ENCODE data around the gene UTP25. TPM values are rescaled to one million over a fixed set of nuclear protein-coding genes. Genes with fewer than 3 reads are reported as not detected.

UTP25 gene, protein sequence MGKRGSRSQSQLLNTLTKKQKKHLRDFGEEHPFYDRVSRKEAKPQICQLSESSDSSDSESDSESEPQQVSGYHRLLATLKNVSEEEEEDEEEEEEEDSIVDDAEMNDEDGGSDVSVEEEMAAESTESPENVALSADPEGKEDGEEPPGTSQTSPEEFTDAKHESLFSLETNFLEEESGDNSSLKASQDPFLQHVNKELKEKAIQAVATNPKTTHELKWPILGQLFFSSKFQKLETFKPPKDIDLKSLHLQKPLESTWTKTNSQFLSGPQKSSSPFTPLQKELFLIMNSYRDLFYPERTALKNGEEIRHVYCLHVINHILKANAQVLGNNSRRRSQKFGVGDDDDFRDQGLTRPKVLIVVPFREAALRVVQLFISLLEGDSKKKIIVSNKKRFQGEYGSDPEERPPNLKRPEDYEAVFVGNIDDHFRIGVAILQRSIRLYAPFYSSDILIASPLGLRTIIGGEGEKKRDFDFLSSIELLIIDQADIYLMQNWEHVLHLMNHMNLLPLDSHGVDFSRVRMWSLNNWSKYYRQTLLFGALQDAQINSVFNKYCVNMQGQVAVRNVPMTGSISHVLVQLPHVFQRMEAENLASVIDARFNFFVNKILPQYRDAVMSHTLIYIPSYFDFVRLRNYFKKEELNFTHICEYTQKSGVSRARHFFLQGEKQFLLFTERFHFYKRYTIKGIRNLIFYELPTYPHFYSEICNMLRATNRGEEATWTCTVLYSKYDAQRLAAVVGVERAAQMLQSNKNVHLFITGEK
- 9.8 to 13.5 TPM (median 11.5 TPM) in 5 replicates for total RNA-seq (2022; extraction: Qiagen RNA extraction; ENCODE audit: low read depth)

DNA sequence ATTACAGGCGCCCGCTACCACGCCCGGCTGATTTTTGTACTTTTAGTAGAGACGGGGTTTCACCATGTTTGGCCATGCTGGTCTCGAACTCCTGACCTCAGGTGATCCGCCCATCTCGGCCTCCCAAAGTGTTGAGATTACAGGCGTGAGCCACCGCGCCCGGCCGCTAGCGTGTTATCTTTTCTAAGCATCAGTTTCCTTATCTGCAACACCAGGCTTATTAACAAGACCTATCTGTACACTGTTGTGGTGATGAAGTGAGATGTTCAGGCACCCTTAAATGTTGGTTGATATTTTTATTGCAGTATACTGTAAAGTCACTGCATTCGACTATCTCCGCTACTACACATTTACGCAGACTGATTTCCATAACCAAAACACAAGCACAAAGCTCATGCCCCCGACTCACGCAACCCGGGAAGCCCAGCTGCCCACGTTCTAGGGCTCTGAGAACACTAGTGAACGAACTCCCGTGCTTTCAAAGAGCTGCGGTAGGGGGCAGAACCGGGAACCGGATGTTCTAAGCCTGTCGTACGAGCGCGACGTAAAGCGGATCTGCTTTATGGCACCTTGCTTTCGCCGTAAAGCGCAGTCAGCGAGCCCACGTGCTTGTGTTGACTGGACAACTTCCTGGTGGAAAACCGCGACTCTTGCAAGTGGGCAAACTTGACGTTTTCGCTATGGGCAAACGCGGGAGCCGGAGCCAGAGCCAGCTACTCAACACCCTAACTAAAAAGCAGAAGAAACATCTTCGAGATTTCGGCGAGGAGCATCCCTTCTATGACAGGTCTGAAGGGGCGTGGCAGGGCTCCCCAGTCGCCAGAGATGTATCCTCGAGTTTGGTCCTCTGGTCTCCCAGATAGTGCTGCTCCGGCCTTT lies at the start of gene UTP25:
Gene UTP25 (plus strand): TSS at position 589 of the 879 bp plus-strand sequence. CDS start 92 bp downstream, at position 681.

DNA sequence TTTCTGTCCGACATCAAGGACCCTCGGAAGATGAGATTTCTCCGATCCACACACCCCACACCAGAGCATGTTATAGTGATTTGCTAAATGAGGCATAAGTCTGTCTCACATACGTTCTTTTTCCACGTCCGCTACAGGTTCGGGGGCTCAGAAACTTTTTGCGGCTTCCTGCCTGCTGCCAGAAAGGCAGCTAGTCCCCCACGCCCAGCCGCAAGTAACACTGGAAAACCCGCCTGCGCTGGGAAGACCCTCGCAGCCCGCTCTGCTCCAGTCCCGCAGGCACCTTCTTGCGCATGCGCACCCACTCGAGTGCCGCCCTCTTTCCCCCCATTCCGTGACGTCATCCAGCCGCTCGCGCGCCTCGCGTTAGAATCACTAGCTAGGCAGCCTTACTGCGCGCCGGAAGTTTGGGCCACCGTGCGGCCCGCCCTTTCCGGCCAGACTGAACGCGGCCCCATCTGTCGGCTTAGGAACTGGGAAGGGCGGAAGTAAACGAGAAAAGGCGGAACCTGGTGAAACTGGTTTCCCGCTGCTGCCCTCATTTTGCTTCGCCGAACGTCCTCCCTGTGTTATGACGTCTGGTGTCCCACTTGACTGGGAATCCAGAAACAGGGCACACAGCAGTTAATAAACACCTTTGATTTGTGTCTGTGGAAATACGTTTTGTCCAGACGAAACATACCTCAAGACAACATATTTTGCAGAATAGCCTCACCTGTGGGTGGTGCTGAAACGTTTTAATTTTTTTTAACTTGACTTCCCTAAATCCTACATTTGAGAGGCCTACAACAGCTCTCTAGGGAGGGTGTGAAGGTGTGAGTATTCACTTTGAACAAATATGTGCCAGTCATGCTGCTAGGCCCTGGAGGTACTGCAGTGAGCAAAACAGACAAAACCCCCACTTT lies 43.3 kb upstream of the UTP25 start, which contains the start of gene C1orf74:
Gene C1orf74 (minus strand): TSS at position 295 of the 905 bp plus-strand sequence. CDS start 925 bp downstream, outside the sequence.

DNA sequence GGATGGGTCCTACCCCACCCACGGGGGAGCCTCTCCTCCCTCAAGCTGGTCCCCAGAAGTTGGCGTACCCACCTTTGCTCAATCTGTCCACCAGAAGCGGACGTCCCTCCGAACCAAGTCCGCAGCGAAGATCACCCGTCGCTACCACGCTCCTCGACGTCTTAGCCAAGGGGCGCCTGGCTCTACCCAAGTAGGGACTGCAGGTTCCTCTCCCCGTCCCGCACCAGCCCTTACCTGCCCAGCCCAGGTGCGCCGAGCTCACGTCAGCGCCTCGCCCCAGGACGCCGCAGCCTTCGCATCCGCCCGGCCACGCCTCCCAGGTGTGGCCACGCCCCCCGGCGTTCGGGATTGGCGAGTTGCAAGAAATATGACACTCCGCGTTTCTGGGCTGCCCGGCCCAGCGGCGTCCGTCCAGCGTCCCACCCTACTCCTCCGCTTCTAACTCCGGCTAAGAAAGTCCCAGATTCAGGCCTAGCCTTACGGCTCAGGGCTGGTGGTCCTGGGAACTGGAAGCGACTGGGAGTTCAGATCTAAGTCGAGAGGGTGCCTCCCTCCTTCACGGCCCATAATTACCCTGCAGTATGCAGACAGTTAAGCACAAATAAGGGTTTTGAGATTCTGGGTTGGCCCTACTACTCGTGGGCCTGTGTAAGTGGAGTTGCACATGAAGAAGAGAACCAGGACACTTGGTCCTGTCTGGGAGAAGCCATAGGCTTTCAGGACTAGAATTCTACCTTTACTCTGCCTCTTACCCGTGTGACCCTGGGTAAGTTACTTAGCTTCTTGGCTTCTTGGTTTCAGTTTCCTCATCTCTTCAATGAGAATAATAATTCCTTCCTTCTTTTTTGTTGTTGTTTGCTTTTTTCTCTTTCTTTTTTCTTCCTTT lies 21.7 kb upstream of the UTP25 start, which contains the start of gene IRF6:
Gene IRF6 (minus strand): TSS at position 268 of the 886 bp plus-strand sequence. CDS start 4,729 bp downstream, outside the sequence.

Other genes starting within 250 kb of the UTP25 start
- 0.14 to 0.58 TPM (median 0.15 TPM) in 4 of 5 replicates, not detected in the other for gene CAMK1G, start 244.3 kb upstream of the UTP25 start, total RNA-seq (2022; extraction: Qiagen RNA extraction; ENCODE audit: low read depth)
- 13.9 to 27.8 TPM (median 21.7 TPM) in 5 replicates for gene LAMB3, start 175.5 kb upstream of the UTP25 start, total RNA-seq (2022; extraction: Qiagen RNA extraction; ENCODE audit: low read depth)
- 3.4 to 4.6 TPM (median 4.0 TPM) in 5 replicates for gene G0S2, start 152.6 kb upstream of the UTP25 start, total RNA-seq (2022; extraction: Qiagen RNA extraction; ENCODE audit: low read depth)
- gene HSD11B1, start 123.1 kb upstream of the UTP25 start, total RNA-seq (2022; extraction: Qiagen RNA extraction; ENCODE audit: low read depth), result 0.12 to 0.44 TPM in 2 of 5 replicates, not detected in the others
- not detected in 5 replicates for gene TRAF3IP3, start 71.9 kb upstream of the UTP25 start, total RNA-seq (2022; extraction: Qiagen RNA extraction; ENCODE audit: low read depth)
- 1.2 to 1.8 TPM (median 1.6 TPM) in 5 replicates for gene C1orf74, start 43.4 kb upstream of the UTP25 start, total RNA-seq (2022; extraction: Qiagen RNA extraction; ENCODE audit: low read depth)
- gene IRF6, start 21.8 kb upstream of the UTP25 start, total RNA-seq (2022; extraction: Qiagen RNA extraction; ENCODE audit: low read depth), result 0.05 to 0.18 TPM (median 0.17 TPM) in 5 replicates
- 0.12 to 0.13 TPM in 2 of 5 replicates, not detected in the others for gene SYT14, start 110.2 kb downstream of the UTP25 start, total RNA-seq (2022; extraction: Qiagen RNA extraction; ENCODE audit: low read depth)